Subcutaneous adipose tissue (tissue), 4 donors: ENCODE results near the gene EEIG1. TPM values are rescaled to one million over a fixed set of nuclear protein-coding genes. Genes with fewer than 3 reads are reported as not detected.

ENCODE experiments used
- CTCF ChIP-seq: fragments of 450-650 bp; IDR thresholded peaks from one replicate; pipeline ENCODE4 v1.5.1; 2016; ENCODE audit warnings: low read depth, mild to moderate bottlenecking, control low read depth, antibody characterized with exemption, moderate library complexity
- total RNA-seq, 4 donors: library from RNA; depleted of rRNA; stranded (reverse); fragments of >200 nt; gene quantifications; one replicate each; pipeline ENCODE4 v1.1.0, GENCODE V29; 2016

The EEIG1 gene
- total RNA-seq, 4 donors from 2014 or later = 4.8 to 21.2 (median 8.1) TPM

- no peak for TF ChIP-seq CTCF
These were observed 45.8 kb downstream of the EEIG1 start for GRCh38 chr9:127934986-127935385.

DNA sequence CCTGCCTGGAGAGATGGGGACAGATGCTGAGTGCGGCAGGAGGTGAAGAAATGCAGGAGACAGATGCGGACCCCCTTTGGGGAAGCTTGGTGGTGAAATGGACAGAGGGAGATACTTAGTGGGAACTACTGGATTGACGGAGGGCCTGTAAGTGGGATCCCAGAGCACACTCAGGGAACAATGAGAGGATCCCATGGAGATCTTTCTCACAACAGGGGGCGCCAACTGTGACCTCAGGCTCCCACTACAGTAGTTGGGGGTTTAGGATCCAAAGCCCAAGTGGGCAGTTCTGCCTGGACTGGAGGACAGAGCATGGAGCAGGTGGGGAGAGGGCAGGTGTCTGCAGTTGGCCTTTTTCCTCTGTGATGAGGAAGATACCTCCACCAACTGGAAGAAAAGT lies 46.5 kb downstream of the EEIG1 start:
- TF ChIP-seq CTCF = no peak

DNA sequence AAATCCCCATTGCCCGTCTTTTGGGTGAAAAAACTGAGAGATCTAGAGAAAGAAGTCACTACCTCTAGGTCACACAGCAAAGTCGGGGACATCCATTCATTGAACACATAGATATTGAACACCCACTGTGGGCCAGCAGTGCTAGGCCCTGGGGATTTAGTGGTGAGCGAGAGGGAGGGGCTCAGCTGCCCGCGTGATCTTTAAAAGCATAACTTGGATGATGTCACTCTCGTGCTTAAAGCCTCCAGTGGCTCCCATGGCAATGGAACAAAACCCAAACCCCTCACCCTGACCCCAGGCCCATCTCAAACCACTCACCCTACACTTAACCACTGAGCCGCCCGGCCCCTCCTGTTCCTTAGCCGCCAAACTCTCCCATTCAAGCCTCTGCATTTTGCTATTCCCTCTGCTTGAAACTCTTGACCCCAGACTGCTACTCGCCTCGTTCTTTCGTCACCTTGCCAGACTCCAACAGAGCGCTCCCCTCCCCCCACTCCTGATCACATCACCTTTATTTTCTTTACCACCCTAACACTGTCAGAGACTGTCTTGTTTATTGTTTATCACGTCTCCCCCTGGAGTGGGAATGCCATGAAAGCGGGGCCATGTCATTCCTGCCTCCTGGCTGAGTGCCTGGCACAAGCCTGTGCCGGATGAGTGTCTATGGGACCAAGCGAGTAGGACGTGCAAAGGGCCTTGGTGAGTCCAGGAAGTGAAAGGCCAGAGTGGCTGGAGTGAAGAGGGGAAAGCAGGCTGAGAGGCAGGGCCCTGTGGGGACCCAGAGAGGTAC lies 49.5 kb downstream of the EEIG1 start:
- TF ChIP-seq CTCF = no peak

Other genes with a start within 250 kb of the EEIG1 start
- gene TOR2A, start 245.7 kb downstream of the EEIG1 start, total RNA-seq = 10 to 100 TPM in 2 of 4 donors, 1 to 10 TPM in 2; 4.1 to 14.3 (median 8.8) TPM
- 10 to 100 TPM in 1 of 4 donors, 1 to 10 TPM in 3; 6.8 to 23.0 (median 8.4) TPM for gene SH2D3C, start 202.3 kb downstream of the EEIG1 start, total RNA-seq
- gene CDK9, start 195.0 kb downstream of the EEIG1 start, total RNA-seq = 10 to 100 TPM; 44.0 to 91.4 (median 56.2) TPM
- 100 to 1,000 TPM in 1 of 4 donors, 10 to 100 TPM in 3; 42.0 to 230 (median 75.4) TPM for gene FPGS, start 178.1 kb downstream of the EEIG1 start, total RNA-seq
- gene ENG, start 126.3 kb downstream of the EEIG1 start, total RNA-seq = 100 to 1,000 TPM in 1 of 4 donors, 10 to 100 TPM in 3; 37.9 to 153 (median 50.8) TPM
- 10 to 100 TPM; 14.2 to 35.6 (median 19.1) TPM for gene AK1, start 103.3 kb downstream of the EEIG1 start, total RNA-seq
- 100 to 1,000 TPM; 101 to 287 (median 176) TPM for gene ST6GALNAC6, start 81.4 kb downstream of the EEIG1 start, total RNA-seq
- 10 to 100 TPM in 3 of 4 donors, 1 to 10 TPM in 1; 9.6 to 39.1 (median 21.4) TPM for gene ST6GALNAC4, start 63.9 kb downstream of the EEIG1 start, total RNA-seq
- gene PIP5KL1, start 50.2 kb downstream of the EEIG1 start, total RNA-seq = 1 to 10 TPM in 2 of 4 donors, under 1 TPM in 1, not detected in 1; 0.44 to 2.3 (median 1.0) TPM
- gene DPM2, start 43.1 kb downstream of the EEIG1 start, total RNA-seq = 10 to 100 TPM in 2 of 4 donors, 1 to 10 TPM in 2; 7.5 to 14.2 (median 9.6) TPM
- gene NAIF1, start 86.3 kb upstream of the EEIG1 start, total RNA-seq = 1 to 10 TPM; 3.6 to 9.5 (median 8.9) TPM
- 10 to 100 TPM; 13.4 to 60.1 (median 19.5) TPM for gene SLC25A25, start 87.2 kb upstream of the EEIG1 start, total RNA-seq
- 10 to 100 TPM; 24.5 to 40.3 (median 25.8) TPM for gene PTGES2, start 146.7 kb upstream of the EEIG1 start, total RNA-seq
- gene LCN2, start 168.5 kb upstream of the EEIG1 start, total RNA-seq = 1 to 10 TPM in 1 of 4 donors, not detected in 3; 1.6 TPM
- gene BBLN, start 179.3 kb upstream of the EEIG1 start, total RNA-seq = 100 to 1,000 TPM in 3 of 4 donors, 10 to 100 TPM in 1; 57.7 to 307 (median 228) TPM
- 100 to 1,000 TPM in 1 of 4 donors, 10 to 100 TPM in 3; 46.0 to 103 (median 59.9) TPM for gene CIZ1, start 210.6 kb upstream of the EEIG1 start, total RNA-seq
- 10 to 100 TPM; 22.8 to 53.5 (median 44.5) TPM for gene DNM1, start 222.4 kb upstream of the EEIG1 start, total RNA-seq